Upper lobe of right lung (tissue), 1 donor: ENCODE measurements around the gene PLIN3. TPM values are rescaled to one million over a fixed set of nuclear protein-coding genes. Genes with fewer than 3 reads are reported as not detected.
"Not testable (repeated sequence)": the region's sequence is repeated elsewhere in the genome, so short reads cannot be mapped to it uniquely, and the experiment has no call there.

Experiments
- ATAC-seq: fragments of 200-7000 bp; cut with Tn5 transposase; one replicate; pipeline ENCODE4 v1.9.1; 2020; ENCODE audit warnings: mild to moderate bottlenecking, moderate library complexity
- DNase-seq: peaks from one replicate; pipeline ENCODE4 v3.0.0-alpha.2; 2020
- H3K27ac ChIP-seq: fragments of 200-600 bp; one replicate; pipeline ENCODE4 v1.8.0; 2022
- H3K27me3 ChIP-seq: fragments of 200-600 bp; one replicate; pipeline ENCODE4 v1.8.0; 2022; ENCODE audit warnings: mild to moderate bottlenecking
- H3K36me3 ChIP-seq: fragments of 200-600 bp; one replicate; pipeline ENCODE4 v1.8.0; 2022
- H3K4me1 ChIP-seq: fragments of 200-600 bp; one replicate; pipeline ENCODE4 v1.8.0; 2022
- H3K4me3 ChIP-seq: fragments of 200-600 bp; one replicate; pipeline ENCODE4 v1.8.0; 2022; ENCODE audit warnings: mild to moderate bottlenecking
- H3K9me3 ChIP-seq: fragments of 200-600 bp; one replicate; pipeline ENCODE4 v1.8.0; 2022
- intact Hi-C: fragments of 100-400 bp; cut with DNase I; formaldehyde crosslinking; loops from one replicate; pipeline ENCODE4 v1.11.0; 2022
- total RNA-seq: library from RNA; stranded (reverse); fragmentation: NEBNext Ultra II Directional; extraction: Animal tissue kit (Norgen Biotek cat#: 25700); gene quantifications from one replicate; pipeline ENCODE4 v1.2.1, GENCODE V29; 2021
- TF ChIP-seq, protein P1 (sequence below): fragments of 200-600 bp; IDR thresholded peaks from one replicate; pipeline ENCODE4 v1.8.0; 2022; ENCODE audit warnings: antibody characterized with exemption
- donor health status: DM: no; HTN: yes; CAD: no; lungs with severe emphysema.

PLIN3 gene
- total RNA-seq, 1 donor from 2014 or later, result 31.9 TPM

DNA sequence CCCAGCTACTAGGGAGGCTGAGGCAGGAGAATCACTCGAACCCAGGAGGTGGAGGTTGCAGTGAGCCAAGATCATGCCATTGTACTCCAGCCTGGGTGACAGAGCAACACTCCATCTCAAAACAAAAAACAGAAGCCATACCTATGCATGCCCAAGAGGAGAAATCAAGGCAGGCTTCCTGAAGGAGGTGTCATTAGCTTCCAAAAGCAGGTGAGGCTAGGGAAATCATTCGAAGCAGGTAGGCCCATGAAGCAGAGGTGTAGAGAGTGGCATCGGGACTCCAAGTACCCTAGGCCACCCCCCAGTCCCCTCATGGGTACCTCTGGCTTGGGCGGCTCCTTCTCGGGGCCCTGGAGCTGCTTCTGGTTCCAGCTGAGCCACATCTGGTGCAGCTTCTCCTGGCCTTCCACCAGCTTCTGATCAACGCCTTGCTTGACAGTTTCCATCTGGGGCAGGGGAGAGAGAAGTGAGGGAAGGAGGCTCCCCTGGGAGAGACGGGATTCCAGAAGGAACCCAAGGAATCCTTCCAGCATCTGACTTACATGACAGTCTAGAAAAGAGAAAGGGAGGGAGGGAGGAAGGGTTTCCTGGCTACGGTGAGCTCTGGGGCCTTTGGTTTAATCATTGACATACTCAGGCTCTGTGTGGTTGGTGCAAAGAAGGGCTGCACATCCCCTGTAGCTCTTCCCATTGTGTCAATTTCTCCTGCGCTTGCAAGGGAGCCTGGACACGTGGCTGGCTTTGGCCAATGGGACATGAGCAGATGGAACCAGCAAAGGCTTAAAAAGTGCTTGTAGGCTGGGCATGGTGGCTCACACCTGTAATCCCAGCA, 22.9 kb downstream of the PLIN3 start:
- TF ChIP-seq, protein P1, sequence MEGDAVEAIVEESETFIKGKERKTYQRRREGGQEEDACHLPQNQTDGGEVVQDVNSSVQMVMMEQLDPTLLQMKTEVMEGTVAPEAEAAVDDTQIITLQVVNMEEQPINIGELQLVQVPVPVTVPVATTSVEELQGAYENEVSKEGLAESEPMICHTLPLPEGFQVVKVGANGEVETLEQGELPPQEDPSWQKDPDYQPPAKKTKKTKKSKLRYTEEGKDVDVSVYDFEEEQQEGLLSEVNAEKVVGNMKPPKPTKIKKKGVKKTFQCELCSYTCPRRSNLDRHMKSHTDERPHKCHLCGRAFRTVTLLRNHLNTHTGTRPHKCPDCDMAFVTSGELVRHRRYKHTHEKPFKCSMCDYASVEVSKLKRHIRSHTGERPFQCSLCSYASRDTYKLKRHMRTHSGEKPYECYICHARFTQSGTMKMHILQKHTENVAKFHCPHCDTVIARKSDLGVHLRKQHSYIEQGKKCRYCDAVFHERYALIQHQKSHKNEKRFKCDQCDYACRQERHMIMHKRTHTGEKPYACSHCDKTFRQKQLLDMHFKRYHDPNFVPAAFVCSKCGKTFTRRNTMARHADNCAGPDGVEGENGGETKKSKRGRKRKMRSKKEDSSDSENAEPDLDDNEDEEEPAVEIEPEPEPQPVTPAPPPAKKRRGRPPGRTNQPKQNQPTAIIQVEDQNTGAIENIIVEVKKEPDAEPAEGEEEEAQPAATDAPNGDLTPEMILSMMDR, result no peak
- peak overlapping the region; percentile 42 for H3K27ac ChIP-seq
- intact Hi-C loops, result no loop called here
- peaks cover 59% of the 10 kb centered on the region for H3K36me3 ChIP-seq
- H3K4me1 ChIP-seq, result no peaks in the 10 kb centered on the region
- H3K4me3 ChIP-seq, result no peak overlapping the region
- no peaks in the 10 kb centered on the region for H3K27me3 ChIP-seq
- H3K9me3 ChIP-seq, result no peaks in the 10 kb centered on the region
- DNase-seq, result no peak
- ATAC-seq, result no peak

DNA sequence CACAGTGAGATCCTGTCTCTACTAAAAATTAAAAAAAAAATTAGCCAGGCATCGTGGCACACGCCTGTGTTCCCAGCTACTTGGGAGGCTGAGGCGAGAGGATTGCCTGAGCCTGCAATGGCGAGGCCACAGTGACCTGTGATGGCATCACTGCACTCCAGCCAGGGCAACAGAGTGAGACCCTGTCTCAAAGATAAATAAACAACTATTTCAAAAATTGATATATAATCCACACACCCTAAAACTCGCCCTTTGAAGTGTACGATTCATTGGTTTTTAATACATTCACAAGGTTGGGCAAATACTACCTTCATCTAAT, 23.9 kb downstream of the PLIN3 start:
- intact Hi-C loops, result no loop called here
- no peak for ATAC-seq
- Histone ChIP-seq H3K9me3 (no peaks in the 10 kb centered on the region), H3K27ac (no peak overlapping the region), H3K4me1 (no peaks in the 10 kb centered on the region), H3K36me3 (peaks cover 65% of the 10 kb centered on the region), H3K4me3 (no peak overlapping the region), H3K27me3 (no peaks in the 10 kb centered on the region)
- no peak for DNase-seq
- TF ChIP-seq, protein P1, result no peak

DNA sequence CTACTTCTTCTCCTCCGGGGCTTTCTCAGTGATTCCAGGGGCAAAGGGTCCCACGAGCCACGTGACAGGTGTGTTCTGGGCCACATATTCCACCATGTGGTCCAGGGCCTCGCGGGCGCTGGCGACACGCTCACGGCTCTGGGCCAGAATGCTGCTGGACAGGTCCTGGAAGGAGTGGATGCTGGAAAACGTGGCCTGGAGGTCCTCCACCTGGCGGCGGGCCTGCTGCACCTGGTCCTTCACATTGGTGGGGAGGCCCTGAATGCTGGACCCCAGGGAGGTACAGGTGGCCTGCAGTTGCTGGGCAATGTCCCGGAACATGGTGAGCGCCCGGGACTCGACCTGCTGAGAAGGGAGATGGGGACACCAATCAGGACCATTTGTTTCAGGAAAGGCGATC, 28.3 kb downstream of the PLIN3 start:
- intact Hi-C loops, result no loop called here
- H3K4me3 ChIP-seq, result no peak overlapping the region
- H3K36me3 ChIP-seq, result peaks cover 47% of the 10 kb centered on the region
- DNase-seq, result no peak
- no peaks in the 10 kb centered on the region for H3K27me3 ChIP-seq
- H3K27ac ChIP-seq, result no peak overlapping the region
- TF ChIP-seq, protein P1, result no peak
- no peaks in the 10 kb centered on the region for H3K4me1 ChIP-seq
- no peak for ATAC-seq
- no peaks in the 10 kb centered on the region for H3K9me3 ChIP-seq

DNA sequence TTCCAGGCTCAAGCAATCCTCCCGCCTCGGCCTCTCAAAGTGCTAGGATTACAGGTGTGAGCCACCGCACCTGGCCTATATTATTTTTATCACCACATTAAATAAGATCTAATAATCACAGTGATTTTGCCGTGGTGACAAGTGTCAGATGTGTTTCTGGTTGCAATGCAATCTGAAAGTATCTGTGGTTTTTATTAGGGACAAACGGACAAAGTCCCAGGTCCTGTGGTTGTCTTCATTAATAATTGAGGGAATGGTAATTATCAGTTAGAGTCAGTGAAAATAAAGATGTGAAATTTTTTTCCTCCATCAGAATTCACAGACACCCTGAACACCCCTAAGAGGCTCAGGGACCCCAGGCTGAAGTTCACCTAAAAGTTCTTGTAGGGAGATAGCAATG, 34.7 kb downstream of the PLIN3 start:
- ATAC-seq (no peak), DNase-seq (no peak)
- Histone ChIP-seq H3K36me3 (peaks cover 3% of the 10 kb centered on the region), H3K27me3 (no peaks in the 10 kb centered on the region), H3K4me1 (peaks cover 15% of the 10 kb centered on the region), H3K4me3 (no peak overlapping the region), H3K27ac (no peak overlapping the region), H3K9me3 (no peaks in the 10 kb centered on the region)
- TF ChIP-seq, protein P1, result no peak
- intact Hi-C loops, result no loop called here

DNA sequence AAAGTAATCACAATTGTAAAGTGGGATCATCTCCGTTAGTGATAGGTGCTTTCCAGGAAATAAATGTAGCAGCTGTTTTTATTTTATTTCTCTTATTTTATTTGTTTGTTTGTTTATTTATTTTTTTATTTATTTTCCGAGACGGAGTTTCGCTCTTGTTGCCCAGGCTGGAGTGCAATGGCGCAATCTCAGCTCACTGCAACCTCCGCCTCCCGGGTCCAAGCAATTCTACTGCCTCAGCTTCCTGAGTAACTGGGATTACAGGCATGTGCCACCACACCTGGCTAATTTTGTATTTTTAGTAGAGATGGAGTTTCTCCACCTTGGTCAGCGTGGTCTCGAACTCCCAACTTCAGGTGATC, 35.5 kb downstream of the PLIN3 start:
- H3K9me3 ChIP-seq, DNase-seq, intact Hi-C loops, H3K36me3 ChIP-seq, ATAC-seq, H3K27me3 ChIP-seq: not testable (repeated sequence)
- peak overlapping the region; percentile 94 for H3K27ac ChIP-seq
- peak overlapping the region; percentile 92 for H3K4me3 ChIP-seq
- H3K4me1 ChIP-seq, result peaks cover 15% of the 10 kb centered on the region

DNA sequence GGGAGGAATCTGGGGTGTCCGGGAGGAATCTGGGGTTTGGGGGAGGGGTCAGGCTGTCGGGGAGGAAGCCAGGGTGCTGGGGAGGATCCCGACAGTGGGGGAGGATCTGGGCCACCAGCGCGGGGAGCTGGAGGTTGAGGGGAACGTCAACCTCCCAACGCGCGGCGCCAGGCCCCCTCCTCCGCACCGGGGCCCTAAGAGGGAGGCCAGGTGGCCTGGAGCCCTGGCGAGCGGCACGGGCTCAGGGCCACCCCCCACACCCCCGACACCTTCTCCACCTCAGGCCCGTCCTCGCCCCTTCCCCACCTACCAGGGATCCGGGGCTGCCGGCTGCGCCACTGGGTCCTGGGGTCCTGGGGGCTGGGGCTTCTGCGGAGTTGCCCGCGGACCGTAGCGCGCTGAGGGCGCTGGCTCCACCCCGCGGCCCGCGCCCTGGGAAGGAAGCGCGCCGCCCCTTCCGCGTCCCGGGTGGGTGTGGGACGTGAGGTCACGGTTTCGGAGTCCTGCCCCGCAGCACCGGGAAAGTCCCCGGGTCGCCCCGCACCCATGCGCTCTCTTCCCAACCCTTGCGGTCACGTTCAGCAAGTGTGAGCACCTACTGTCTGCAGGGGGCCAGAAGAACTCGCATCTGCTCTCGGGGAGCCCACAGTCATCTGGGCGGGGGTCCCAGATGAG, 36.0 kb downstream of the PLIN3 start, which contains the start of gene TICAM1:
TICAM1 (minus strand) TSS at position 409 of the 675 bp plus-strand sequence. CDS start 13,335 bp downstream, outside the sequence.
- intact Hi-C loops, result no loop called here

More for the DNA sequence above, 36.0 kb downstream of the PLIN3 start, which contains the start of gene TICAM1:
- ATAC-seq, result peak; percentile 98
- Histone ChIP-seq H3K36me3 (no peaks in the 10 kb centered on the region), H3K4me3 (peak within 1 kb of the TSS; percentile 92), H3K27ac (peak within 1 kb of the TSS; percentile 94), H3K4me1 (peaks cover 15% of the 10 kb centered on the region), H3K27me3 (no peaks in the 10 kb centered on the region), H3K9me3 (no peaks in the 10 kb centered on the region)
- DNase-seq, result peak; percentile 92
- TF ChIP-seq, protein P1, result no peak
